GM18870 (cell line): Measurements from ENCODE around the gene VSTM4.

Experiments
- ATAC-seq: cut with Tn5 transposase; IDR thresholded peaks from one replicate; pipeline ENCODE4 v1.9.1; 2021; ENCODE audit warnings: moderate library complexity; ENCODE audit not compliant: unreplicated experiment

VSTM4 gene

GRCh38 chr10:49012603-49013002 lies 102.7 kb downstream of the VSTM4 start:
- no peak for ATAC-seq

DNA sequence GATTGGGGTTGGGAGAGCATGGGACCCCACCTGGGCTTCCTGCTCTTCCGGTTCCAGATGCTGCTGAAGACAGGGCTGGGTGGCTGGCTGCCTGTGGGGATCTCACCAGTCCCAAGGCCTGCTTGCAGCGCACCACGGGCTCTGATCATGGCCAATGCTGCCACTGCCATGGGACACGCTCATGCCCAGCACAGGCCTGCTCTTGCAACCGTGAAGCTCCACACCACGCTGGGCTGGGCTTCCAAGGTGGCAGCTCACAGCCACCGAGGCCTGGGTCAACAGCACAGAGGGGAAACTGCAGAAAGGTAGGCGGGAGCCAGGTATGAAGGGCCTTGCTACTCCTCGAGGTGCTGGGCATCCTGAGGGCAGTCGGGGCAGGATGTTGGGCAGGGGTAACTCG lies 103.6 kb downstream of the VSTM4 start:
- no peak for ATAC-seq

DNA sequence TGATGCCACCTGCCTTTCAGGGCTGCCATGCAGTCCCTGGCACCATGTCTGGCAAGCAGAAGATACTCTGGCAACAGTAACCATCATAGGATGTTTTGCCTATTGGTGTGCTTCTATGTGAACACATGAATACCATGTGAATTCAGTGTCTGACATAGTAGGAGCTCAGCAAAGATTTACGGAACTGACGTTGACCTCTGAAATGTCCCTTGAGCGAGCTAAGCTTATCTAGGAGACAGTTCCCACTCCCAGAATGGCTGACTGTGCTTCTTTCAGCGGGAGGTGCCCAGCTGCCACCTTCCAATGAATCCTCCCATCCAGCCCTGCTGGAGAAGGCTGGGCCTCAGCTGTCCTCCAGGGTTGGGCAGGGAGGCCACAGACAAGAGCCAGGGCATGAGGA lies 104.5 kb downstream of the VSTM4 start:
- ATAC-seq: no peak

DNA sequence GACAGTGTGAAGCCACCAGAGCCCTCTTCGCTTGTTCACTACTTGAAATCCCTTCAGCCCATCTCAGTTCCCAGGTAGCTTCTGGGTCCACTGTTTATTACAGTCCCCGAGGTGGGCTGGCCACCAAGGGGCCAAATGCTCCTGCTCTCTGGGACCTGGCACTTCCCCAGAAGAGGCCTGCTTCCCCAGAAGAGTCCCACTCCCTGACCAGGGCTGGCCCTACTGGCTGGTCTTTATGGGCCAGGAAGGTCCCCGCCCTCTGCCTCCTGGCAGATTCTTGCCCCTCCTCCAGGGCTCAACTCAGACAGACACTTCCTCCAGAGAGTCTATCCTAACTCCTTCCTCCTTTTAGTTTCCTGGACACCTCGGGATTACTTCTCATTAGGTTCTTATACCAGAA lies 105.0 kb downstream of the VSTM4 start:
- no peak for ATAC-seq

DNA sequence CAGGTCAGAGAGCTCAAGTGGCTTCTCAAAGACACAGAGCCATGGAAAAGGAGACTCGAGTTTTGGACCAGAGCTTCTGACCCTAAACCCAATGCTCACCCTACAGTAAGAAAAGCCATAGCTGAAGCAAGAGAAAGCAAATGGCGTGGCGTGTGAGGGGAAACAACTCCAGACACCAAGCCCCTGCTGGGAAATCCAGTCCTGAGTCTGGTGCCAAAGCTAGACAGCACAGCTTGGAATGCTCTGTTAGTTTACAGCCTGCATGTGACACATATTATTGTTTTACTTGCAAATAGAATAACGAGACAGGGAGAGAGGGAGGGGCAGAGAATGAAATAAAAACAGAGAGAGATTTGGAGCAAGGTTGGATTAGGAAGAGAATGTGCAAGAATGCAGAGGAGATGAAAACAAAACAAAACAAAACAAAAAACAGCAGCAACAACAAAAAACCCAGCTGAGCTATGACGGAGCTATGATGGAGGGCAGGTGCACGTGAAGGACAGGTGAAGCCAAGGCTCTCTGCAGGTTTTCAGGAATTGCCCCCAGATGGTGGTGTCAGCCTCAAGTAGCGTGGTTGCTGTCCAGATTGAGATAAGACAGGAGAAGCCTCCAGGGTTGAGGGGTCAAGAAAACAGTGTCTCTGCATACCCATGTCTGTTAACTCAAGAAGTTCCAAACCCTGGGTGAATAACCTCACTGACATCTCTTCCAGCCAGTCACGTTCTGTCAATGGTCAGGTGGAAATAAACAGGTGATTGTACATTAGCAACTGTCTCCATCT lies 105.9 kb downstream of the VSTM4 start:
- no peak for ATAC-seq

DNA sequence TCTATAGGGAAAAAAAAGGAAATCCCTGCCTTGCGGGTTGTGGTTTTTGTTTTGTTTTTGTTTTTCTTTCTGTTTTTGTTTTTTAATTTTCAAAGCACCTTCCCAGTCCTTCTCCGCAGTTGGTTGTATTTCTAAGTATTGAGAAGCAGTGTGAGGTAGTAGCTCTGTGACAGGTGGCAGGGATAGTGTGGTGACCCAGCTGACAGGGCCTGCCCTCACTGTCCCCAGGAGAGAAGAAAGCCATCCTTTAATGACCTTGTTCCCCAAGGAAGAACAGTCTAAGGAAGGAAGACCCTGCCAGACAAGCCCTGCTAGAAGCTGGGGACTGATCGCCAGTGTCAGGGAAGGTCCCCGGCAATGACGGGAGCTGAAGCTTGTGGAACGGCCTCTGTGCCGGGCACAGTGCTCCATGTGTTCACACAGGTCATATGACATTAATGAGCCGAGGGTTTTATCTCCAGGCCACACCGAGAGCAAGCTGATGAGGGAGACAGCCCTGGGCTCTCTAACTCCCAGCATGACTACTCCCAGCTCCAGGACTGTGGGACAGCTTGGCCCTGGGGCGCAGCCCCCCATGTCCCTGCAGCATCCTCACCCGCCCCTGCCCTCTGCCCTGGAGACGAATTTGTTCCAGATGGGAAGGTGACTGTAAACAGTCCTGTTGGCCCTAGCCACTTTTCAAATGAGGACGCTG lies 106.7 kb downstream of the VSTM4 start:
- no peak for ATAC-seq

GRCh38 chr10:49008091-49008490 lies 107.2 kb downstream of the VSTM4 start:
- no peak for ATAC-seq

DNA sequence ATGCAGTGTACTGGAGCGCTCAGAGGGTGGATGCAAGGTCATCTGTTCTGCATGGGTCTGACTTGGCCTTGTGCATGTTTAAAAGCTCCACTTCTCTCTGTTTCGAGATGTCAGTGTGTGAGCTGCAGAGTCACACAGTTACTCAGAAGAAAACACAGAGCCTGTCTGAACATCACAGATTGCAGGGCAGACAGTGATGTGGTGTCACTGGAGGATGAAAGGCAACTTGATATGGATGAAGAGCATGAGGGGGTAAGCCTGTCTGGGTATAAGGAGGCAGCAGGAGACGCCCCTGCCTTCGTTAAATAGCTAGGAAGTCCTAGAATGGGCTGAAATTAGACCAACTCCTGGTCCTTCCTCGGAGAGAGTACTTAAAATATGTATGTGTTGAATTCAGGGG lies 108.2 kb downstream of the VSTM4 start:
- ATAC-seq: no peak

GRCh38 chr10:49005270-49005669 lies 110.1 kb downstream of the VSTM4 start:
- no peak for ATAC-seq

- ATAC-seq: no peak
Measured at GRCh38 chr10:49001870-49002672, 113.3 kb downstream of the VSTM4 start.

DNA sequence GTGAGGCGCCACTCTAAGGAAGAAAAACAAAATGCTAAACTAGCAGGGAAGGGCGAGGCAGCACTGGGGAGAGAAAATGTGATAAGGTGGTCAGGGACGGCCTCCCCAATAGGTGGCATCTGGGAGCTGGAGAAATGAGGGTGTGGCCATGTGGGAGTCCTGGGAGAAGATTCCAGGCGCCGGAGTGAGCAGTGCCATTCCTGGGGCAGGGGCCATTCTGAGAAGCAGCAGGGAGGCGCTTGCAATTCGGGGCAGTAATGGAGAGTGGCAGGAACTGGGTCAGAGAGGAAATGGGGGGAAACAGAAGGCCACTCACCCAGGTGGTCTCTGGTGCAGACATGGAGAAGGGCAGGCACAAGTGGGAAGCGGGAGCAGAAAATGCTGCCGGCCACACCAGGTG lies 113.9 kb downstream of the VSTM4 start:
- no peak for ATAC-seq

- ATAC-seq: no peak
Measured at GRCh38 chr10:49000437-49001398, 114.6 kb downstream of the VSTM4 start.

DNA sequence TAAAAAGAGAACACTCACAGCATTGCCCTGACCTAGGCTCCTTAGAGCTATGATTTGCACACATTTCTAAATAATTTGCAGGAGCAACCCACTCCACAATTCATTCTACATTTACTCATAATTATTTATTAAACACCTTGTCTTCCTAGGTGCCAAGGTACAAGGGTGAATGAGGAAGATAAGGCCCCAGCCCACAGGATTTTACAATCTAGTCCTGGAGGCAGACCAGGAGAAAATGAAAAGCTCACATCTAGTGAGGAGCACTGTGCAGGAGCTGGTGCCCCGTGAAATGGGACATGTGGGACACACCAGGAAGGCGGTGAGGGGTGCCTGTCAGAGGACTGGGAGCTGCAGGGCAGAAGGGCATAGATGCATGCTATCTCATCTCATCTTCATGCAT lies 116.0 kb downstream of the VSTM4 start:
- ATAC-seq: no peak

GRCh38 chr10:48996329-48996728 lies 119.0 kb downstream of the VSTM4 start:
- no peak for ATAC-seq

- ATAC-seq: no peak
Measured at GRCh38 chr10:48993627-48994026, 121.7 kb downstream of the VSTM4 start.

DNA sequence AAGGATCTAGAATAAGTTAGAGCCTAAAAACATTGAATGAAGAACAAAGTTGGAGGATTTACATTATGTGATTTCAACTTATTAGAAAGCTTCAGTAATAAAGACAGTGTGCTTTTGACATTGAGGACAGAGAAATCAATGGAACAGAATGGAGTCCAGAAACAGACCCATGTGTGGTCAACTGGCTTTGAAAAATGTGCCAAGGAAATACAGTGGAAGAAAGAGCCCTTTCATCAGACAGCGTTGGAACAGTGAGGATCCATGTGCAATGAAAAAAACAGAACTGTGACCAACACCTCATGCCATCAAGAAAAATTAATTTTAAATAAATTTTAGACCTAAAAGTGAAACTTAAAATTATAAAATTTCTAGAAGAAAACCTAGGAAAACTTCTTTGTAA lies 125.1 kb downstream of the VSTM4 start:
- no peak for ATAC-seq

DNA sequence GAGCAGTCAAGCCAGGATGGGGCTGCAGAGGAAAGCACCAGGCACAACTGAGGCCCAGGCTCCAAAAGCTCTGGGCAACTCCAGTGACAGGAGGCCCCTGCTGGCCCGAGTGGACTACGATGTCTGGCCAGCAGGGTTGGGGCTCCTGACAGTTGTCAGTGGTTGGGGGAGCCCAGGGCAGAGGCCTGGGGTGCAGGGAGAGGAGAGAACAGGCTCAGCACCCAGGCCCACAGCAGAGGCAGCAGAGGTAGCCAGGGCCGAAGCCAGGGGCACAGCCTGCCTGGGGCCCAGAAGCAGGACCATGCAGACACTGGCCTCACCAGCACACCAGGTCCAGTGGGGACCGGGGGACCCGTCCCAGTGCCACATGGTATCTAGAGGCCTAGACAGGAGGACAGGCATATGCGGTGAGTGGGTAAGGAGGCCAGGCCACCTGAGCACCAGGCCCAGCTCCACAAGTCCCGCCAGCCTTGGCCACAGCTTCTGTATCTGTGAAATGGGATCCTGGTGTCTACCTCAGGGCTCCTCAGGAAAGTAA lies 129.6 kb downstream of the VSTM4 start:
- no peak for ATAC-seq

GRCh38 chr10:48983648-48984351 lies 131.5 kb downstream of the VSTM4 start:
- no peak for ATAC-seq

GRCh38 chr10:48982584-48982983 lies 132.7 kb downstream of the VSTM4 start:
- ATAC-seq: no peak
